ENCODE results near the gene TRIM45.

TRIM45 gene

GRCh38 chr1:117101334-117101733 is 20.2 kb downstream of the TRIM45 start:
- no peak for DNase-seq (ENCODE audit: low read depth, low spot score)

DNA sequence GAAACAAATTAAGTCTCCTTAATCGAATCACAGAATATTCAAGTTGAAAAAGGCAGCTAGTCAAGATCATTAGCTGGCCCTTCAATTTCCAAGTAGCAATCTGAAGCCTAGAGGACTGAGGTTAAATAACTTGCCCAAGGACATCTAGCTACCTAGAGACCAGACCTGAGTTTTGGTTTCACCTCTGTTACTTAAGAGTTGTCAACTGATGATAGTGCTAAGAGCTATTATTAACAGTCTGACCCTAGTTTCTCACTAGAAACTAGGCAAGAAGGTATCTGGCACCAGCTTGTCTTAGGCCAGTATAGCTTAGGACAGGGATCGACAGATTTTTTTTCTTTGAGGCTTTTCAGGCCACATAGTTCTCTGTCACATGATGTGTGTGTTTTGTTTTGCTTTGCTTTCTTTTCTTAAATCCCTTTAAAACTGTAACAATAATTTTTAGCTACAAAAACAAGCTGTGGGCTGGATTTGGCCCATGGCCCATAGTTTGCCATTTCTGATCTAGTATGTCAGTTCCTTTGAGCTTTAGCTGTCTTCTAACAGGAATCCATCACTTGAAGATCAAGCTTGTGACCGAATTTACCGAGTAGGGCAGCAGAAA is 23.2 kb downstream of the TRIM45 start:
- no peak for DNase-seq (ENCODE audit: low read depth, low spot score)

- DNase-seq (ENCODE audit: low read depth, low spot score), result no peak
These were observed 24.1 kb downstream of the TRIM45 start for GRCh38 chr1:117097443-117097842.

DNA sequence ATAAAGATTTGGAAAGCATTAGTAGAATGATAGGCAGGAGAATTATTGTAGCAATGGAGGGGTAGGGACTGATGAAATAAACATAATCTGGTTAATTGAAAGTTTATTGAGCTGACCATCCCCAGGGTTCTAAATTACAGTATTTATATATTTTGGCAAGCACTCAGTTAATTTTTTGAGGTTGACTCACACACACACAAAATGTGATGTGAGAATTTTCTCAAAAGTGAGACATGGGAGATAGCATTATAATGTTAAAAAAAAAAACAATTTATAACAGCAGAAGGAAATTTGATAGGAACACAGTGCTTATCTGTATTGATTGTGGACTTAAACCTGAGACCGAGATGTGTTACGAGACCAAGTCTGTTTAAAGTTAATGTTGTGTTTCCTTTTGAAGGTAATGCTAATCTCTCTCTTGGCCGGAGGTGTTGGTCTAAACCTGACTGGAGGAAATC is 24.6 kb downstream of the TRIM45 start:
- DNase-seq (ENCODE audit: low read depth, low spot score), result no peak

DNA sequence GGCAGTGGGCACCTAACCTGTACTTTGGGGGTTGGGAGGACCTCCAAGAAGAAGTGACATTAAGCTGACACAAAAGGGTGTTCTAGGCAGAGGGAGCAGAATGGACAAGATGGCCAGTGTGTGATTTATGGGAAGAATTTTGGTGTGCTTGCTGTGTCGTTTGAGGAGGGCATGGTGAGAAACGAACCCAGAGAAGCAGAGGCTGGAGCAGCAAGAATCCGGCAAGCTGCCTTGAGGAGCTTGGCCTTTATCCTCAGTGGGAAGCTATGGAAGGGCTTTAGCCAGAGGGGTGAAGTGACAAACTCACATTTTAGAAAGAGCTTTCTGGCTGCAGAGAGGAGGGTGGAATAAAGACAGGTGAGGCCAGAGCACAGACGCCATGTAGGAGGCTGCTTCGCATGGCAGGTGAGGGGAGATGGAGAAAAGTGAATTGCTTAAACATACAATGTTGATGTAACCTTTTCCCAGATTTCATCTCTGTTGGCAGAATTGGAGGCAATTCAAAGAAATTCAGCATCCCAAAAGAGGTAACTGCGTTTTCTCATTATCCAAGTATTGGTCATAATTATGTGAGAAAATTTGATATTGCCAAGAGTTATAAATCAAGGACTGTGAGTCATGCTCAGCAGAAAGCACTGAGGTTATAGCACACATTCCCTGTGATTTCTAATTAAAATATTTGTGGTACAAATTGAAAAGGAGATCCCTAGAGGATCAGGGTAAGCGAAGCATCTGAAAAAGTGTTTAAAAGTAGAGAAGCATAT is 26.5 kb downstream of the TRIM45 start:
- DNase-seq (ENCODE audit: low read depth, low spot score), result no peak

DNA sequence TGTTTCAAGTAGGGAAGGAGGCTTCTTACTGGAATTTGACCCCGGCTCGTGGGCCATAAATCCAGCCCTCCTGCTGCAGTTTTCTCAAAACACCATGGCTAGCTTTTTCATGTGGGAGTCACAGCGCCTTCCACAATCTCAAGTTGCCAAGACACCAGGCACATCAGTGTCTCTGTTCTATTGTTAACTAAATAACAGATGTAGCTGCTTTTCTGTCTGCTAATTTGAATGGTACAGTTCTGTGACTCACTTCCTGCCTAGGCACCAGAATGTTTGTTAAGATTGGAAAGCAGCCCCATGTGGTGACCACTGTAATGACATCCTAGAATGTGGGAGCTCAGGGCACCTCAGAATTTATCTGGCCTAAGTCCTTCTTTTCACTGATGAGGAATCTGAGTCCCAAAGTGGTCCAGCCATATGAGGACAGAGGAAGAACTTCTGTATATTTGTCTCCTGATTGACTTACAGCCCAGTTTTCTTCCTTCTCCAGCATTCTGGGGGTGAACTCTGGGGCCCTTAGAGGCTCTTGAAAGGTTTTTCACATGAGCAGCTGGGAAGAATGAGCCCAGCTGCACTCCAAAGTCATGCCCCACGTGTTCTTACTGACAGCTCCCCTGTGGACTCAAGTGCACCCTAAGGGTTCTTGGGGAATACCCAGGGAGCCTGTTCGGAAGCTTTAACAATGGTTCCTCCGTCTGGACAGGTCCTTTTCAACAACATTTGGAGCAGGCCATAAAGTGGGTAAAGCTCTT is 27.5 kb downstream of the TRIM45 start:
- DNase-seq (ENCODE audit: low read depth, low spot score), result no peak

DNA sequence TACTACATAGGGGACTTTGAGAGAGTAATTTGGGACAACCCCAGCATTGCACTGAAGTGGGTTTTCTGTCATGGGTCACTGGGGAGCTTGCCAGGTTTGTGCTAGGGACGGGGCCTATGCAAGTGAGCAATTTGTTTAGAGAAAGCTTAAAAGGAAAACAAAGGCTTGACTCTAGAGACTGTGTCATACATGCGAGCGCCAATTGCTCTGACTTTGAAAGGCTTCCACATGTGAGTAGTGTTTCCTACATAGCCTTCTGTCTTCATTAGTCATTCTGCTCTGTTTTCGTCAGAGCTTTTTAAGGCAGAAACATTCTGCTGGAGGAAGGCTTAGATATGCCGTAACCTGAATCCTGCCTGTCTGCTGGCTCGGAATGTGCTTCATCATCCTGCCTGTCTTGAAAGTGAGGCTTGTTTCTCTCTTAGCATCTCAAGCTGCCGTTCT is 28.4 kb downstream of the TRIM45 start:
- DNase-seq (ENCODE audit: low read depth, low spot score), result peak; percentile 81

GRCh38 chr1:117092594-117092993 is 29.0 kb downstream of the TRIM45 start:
- no peak for DNase-seq (ENCODE audit: low read depth, low spot score)

GRCh38 chr1:117089996-117090395 is 31.6 kb downstream of the TRIM45 start:
- no peak for DNase-seq (ENCODE audit: low read depth, low spot score)

DNA sequence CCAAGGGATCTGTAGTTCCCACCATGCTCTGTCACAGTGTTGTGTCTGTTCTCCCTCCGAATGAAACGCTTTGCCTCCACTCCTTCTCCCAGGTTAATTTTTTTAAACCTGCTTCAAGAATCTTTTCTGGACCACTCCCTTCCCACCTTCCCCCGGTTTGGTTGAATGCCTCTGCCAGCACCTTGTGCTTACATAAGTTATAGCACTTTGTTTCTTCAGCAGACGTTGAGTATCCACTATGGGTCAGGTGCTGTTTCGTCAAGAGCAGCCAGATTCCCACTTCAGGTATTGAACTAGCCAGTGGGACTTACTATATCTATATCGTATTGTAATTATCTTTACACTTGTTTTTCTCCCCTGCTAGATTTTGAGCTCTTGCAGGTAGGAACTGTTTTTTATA is 33.9 kb downstream of the TRIM45 start:
- DNase-seq (ENCODE audit: low read depth, low spot score), result no peak

DNA sequence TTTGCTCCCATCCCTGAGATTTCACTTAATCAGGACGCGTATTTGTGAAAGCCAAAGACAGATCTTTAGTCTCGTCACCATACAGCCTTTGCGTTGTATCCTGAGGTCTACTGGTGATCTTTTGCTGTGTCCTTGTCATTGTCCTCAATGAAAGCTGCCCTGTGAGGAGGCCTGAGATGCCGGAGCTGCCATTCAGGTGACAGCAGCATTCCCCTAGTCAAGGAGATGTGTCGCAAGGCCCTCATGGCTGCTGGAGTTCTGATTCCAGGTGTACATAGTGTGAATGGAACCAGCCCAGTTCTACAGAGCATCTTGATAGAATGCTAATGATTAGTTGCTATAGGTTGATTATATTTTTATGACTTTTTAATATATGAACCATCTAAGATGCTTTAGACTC is 37.3 kb downstream of the TRIM45 start:
- DNase-seq (ENCODE audit: low read depth, low spot score), result no peak

DNA sequence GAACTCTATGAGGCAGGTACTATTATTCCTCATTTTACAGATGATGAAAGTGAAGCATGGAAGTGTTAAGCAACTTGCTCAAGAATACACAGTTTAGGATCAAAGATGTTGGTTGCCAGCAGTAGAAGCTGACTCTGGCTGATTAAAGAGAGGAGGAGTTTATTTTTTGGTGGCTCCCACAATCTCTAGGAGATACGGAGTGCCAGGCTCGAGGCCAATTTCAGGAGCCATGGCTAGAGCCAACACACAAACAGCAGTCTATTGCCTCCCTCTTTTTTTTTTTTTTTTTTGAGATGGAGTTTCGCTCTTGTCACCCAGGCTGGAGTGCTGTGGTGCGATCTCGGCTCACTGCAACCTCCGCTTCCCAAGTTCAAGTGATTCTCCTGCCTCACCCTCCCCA is 41.8 kb downstream of the TRIM45 start:
- no peak for DNase-seq (ENCODE audit: low read depth, low spot score)

- DNase-seq (ENCODE audit: low read depth, low spot score), result no peak
These were observed 44.3 kb downstream of the TRIM45 start for GRCh38 chr1:117077267-117077666.

DNA sequence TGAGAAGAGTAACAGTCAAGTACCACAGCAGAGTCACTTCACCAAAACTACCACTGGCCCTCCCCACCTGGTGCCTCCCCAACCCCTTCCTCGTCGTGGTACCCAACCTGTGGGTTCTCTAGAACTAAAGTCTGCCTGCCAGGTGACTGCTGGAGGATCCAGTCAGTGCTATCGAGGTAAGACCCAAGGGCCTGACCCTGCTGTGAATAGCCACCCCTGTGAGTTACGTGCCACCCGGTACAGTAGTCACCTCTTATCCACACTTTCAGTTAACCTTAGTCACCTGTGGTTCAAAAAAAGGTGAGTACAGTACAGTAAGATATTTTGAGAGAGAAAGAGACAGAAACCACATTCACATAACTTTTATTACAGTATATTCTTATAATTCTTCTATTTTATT is 44.9 kb downstream of the TRIM45 start:
- no peak for DNase-seq (ENCODE audit: low read depth, low spot score)

GRCh38 chr1:117070124-117070523 is 51.4 kb downstream of the TRIM45 start:
- no peak for DNase-seq (ENCODE audit: low read depth, low spot score)

DNA sequence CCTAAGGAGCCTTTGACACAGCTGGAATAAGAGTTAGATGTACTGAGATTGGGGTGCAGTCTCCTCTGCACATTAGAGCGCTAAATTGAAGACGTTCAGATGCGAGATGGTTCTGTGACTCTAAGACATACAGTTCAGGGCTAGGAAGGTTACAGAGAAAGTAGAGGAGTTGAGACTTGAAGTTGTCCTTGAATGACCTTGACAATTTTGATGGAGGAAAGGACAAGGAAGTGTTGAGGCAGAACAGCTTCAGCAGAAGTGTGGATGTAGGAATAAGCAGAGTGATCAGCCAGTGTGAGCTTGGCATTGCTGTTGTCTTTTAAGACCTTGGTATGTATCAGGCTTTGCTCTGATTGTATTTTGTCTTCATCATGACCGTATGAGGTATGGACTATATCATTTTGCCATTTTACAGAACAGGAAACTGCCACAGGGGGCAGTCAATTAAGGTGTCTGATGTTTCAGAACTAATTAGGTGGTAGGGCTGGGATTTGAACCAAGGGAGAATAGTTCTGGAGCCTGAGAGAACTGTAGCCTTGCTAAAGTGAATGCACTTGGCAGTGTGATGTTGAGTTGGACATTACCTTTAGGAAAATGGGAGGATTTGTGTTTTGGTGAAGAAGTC is 52.2 kb downstream of the TRIM45 start:
- DNase-seq (ENCODE audit: low read depth, low spot score), result no peak

GRCh38 chr1:117068580-117068979 is 53.0 kb downstream of the TRIM45 start:
- no peak for DNase-seq (ENCODE audit: low read depth, low spot score)

DNA sequence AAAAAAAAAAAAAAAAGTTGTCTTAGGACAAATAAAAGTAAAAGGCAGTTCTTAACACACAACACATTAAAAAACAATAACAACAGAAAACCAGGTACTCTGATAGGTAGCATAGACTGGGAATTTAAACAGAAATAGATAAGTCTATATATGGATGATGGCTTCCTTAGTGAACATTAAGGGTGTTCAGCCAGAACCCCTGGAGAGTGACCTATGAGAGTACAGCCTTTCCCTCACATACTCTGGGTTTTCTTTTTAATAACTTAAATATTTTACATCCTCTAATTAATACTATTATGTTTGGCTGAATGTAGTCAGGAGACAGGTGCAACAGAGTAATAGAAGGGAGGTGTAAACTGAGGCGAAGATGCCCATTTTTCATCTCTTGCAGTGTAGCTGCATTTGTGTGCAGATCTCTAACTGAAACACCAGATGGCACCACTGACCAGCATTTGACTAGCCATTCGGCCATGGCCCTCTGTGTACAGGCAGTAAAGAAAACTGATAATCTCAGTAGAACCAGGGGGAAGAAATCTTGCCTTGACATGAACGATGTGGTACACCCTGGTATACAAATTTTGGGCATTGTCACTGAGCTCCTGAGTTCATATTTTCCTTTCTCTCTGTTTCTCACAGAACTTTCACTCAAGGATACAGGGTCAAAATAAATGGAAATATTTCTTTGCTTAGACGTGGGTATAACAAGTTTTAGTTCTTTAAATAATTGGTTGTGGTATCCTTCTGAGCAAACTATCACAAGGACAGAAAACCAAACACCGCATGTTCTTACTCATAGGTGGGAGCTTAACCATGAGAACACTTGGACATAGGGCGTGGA is 53.8 kb downstream of the TRIM45 start:
- DNase-seq (ENCODE audit: low read depth, low spot score), result no peak

- no peak for DNase-seq (ENCODE audit: low read depth, low spot score)
These were observed 55.2 kb downstream of the TRIM45 start for GRCh38 chr1:117066367-117066766.

DNA sequence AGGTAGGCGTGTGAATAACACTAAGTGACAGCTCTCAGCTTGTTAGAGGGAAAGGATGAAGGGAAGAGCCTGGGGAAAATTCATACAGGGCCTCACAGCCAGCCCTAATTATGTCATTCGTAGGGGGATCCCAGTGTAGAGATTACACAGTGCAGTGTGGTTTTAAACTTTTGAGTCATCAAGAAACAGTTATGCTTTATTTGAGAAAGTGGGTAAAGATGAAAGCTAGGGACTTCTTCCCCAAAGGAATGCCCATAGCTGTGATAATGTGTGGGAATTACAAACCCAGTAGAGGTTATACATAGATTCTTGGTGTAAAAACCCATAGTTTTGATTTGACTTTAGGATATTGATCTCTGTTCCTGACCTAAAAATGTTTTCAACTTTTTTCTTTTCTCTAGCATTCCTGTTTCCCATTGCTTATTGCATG is 59.5 kb downstream of the TRIM45 start:
- no peak for DNase-seq (ENCODE audit: low read depth, low spot score)

Data from brain pericyte (primary cell).